GM19372 (cell line): ENCODE measurements around the gene FGF3.

Experiments
- ATAC-seq: cut with Tn5 transposase; IDR thresholded peaks from one replicate; pipeline ENCODE4 v1.9.1; 2021; ENCODE audit warnings: mild to moderate bottlenecking, low read depth, moderate library complexity; ENCODE audit not compliant: unreplicated experiment

FGF3 gene

DNA sequence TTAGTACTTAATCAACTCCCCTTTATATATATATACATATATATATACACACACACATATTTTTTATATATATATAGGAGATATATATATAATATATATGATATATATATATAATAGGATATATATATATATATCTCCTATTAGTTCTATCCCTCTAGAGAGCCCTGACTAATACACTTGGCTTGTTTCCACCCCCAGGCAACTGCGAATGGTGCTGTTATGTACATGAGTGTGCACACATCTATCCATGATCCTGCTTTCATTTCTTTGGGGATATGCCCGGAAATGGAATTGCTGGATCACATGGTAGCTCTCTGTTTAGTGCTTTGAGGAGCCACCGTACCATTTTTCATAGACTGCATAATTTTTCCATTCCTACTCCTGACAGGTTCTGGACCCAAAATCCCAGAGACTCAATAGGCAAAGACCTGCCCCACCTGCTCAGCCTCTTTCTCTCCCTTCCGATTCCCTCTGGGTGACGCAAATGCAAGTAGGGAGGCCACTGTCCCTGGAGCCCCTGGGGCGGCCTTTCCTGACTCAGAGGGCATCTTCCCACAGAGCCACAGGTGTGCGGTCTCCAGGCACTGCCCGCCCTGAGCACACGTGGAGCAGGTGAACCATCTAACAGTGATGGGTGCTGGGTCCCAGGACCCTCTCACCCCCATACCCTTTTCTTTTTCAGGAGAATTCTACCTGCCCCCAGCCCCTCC, 12.0 kb downstream of the FGF3 start:
- ATAC-seq = no peak

DNA sequence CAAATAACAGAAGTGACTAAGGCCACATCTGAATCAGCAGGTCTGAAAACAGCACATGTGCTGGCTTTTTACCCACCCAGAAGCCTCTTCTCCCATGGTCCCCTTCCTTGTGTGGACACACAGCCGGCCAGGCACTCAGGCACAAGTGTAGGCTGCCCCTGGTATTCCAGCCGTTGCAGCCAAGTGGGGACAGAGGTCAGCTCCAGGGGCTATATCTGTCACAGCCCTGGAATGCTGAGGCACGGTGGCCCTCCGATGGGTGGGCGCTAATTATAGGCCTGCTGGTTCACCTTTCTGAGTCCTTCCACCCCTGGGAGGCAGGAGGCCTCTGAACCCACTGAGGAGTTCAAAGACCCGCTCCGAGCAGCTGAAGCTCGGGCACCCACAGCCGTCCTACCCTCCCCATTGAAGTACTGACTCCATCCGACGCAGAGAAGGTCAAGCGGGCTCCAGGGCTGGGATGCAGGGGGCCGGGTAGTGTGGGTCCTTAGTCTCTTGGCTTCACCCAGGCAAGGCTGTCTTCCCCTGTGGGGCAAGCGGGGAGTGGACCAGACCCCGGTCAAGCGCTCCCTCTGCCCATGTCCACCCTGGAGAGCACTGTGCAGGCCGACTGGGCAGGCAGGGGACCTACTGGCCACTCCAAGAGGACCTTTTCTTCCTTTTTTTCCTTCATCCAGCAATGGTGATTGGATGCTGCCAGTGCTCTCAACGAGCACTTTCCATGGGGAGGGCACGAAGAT, 14.3 kb downstream of the FGF3 start:
- no peak for ATAC-seq

DNA sequence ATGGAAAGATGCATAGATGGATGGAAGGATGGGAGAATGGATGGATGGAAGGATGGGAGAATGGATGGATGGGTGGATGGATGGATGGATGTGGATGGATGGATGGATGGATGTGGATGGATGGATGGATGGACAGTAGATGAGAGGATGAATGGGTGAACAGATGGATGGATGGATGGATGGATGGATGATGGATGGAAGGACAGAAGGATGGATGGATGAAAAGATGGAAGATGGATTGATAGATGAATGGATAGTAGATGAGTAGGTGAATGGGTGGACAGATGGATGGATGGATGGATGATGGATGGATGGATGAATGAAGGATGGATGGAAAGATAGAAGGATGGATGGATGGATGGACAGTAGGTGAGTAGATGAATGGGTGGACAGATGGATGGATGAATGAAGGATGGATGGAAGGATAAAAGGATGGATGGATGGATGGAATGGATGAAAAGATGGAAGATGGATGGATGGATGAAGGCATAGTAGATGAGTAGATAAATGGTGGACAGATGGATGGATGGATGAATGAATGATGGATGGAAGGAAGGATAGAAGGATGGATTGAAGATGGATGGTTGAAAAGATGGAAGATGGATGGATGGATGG, 15.5 kb downstream of the FGF3 start:
- ATAC-seq = no peak

DNA sequence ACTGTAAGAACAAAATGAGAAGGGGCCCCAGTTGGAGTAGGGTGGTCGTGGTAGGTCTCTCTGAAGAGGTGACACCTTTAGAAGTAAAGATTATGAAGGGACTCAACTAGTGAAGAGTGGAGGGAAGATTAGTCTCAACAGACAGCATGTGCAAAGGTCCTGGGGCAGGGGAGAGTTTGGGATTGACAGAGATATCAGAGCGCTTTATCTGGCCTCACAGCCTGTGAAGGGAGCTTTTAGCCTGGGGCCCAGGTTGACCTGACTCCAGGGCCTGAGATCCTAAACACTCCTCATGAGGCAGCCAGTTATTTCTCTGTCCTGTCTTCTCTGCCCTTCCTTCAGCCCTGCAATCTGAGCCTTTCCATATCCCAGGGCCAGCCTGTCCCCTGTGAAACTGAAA, 16.2 kb downstream of the FGF3 start:
- ATAC-seq = no peak

DNA sequence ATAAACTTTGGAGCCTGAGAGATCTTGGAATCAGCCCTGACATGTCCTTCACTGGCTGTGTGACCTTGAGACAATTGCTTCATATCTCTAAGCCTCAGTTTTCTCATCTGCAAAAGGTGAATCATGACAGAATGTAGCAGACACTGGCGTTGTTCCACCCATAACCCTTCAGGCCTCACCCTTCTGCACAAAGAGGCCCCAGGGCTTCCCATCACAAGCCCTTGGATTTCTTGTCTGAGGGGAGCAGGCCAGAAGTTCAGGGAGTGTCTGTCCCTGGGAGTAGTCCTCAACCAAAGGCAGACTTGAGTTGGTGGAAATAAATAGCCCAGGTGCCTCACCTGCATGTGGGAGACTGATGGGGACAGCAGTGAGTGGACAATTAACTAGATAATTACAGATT, 16.6 kb downstream of the FGF3 start:
- no peak for ATAC-seq

DNA sequence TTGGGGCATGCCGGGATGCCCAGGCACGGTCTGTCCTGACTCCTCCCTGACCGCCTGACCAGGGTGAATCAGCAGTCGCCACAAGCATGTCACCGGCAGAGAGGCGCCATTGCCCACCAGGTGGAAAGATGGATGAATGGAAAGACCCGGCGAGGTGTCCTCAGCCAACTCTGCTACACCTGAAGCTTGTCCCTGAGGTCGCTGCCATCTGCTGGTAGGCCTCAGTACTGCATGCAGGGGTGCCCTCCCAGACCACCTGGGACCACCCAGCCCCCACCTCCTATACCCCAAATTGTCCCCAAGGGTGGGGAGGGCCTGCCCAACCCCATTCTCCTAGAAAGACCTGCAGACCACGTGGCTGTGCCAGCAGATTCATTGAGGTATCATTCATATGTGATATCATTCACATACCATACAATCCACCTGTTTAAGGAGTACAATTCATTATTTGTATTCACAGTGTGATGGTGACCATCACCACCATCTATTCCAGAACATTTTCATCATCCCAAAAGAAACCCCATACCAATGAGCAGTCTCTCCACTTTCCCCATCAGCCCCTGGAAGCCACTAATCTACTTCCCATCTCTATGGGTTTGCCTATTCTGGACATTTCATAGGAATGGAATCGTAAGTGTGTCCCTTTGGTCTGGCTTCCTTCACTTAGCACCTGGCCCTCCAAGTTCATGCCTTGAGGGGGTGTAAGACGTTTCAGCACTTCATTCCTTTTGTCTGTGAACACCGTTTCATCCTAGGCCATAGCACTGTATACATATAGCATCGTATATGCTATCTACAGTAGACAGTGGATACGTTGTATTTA, 17.5 kb downstream of the FGF3 start:
- ATAC-seq = no peak

DNA sequence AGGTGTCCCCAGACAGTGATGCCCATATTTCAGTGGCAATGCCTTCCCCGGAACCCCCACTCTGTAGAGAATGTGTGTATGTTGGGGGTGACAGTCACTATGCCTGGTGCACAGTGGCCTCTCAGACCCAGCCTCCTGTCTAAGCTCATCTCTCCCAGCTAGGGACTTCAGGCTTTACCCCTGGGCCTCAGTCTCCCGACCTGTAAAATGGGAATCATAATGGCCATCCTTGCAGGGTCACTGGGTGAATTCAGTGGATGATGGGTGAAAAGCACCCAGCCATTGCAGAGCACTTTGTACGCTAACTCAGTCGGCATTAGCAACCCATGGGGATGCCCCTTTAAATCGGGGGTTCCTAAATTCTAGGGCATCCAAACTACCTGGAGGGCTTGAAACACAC, 18.9 kb downstream of the FGF3 start:
- no peak for ATAC-seq

DNA sequence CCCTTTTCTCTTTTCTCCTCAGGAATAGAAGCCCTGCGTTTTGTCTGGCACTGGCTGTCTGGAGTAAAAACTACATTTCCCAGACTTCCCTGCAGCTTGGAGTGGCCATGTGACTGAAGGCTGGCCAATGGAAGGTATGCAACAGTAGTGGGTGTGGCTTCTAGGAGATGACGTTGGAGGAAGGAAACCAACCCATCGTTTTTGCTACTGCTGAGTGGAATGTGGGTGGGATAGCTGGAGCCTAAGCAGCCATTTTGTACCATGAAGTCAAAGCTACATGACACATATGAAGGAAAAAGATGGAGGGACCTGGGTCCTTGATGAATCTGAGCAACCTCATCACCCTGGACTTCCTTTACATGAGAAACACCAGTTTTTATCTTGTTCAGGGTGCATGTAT, 19.6 kb downstream of the FGF3 start:
- ATAC-seq = no peak

DNA sequence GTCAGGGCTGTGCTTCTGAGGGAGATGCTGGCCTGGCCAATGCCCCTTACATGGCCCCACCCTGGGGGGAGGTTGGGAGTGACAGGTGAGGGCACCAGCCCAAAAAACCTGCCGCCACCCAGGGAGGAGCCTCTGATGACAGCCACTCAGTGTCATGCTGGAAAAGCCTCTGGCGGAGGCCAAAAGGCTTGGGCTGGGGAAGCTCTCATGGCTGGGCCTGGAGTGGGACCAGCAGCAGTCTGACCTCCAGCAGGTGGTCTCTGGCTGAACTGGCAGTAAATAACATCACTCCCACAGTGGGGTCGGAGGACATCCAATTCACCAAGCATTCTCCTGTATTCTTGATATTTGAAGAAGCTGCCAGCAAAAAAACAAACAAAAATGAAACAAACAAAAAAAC, 20.1 kb downstream of the FGF3 start:
- ATAC-seq = no peak

DNA sequence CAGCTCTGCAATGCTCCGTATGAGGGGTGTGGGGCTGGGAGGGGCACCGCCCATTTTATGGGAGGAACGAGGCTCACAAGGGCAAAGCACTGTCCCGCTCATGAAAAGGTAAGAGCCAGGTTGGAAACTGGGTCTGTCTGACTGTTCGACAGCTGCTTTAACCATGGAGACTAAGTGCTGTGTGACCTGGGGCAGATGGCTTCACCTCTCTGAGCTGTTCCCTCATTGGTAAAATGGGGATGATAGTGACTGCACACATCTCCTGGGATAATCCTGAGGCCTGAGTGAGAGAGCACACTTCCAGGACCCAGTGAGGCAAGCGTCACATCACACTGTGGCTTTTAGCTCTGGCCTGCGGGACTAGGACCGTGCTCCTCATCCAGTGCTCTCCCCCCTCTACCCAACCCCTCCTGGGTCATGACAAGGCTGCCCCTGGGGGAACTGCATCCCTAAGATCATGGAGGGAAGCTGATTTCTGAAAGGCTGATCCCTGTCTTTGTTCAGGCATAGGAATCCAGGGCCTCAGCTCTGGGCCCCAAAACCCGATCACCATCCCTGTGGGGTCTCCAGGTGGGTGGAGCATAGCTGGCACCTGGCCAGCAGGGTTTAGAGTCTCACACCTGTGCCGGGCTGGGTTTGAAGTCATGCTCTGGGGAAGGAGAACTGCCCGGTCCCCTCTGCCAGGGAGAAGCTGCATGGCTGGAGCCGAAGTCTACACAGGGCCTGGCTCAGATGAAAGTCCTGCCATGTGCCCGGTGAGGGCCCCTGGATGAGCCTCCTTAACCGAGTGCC, 21.3 kb downstream of the FGF3 start:
- no peak for ATAC-seq

DNA sequence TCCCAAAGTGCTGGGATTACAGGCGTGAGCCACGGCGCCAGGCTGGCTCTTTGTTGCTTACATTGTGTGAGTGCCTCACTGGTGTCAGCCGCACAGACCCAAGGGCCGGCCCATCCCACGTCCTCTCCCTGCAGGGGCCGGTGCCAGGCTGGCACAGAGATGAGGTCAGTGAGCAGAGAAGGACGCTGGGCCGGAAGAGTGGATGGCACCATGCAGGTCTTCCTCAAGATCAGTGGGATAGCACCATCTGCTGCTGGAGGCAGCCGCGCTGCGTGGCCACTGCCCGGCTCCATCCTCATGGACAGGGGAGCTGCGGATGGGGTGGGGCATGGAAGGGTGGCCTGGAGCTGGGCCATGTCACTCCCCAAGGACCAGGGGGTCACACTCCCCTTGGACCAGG, 22.1 kb downstream of the FGF3 start:
- no peak for ATAC-seq

DNA sequence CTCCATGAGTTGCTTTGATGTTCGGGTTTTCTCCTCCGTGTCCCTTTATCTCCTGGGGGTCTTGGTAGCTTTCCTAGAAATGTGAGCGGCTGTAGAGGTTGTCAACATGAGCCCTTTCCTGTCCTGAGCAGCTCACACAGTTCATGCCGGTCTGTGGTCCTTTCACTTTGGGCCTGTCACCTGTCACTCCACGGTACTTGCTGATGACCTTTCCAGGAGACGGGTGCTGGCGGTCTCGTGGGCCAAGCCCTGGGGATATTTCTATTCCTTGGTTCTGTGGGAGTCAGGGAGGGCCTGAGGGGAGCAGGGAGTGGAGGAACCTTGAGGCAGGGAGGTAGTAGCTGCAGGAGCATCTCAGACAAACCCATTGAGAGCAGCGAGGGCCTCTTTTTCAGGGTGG, 23.2 kb downstream of the FGF3 start:
- no peak for ATAC-seq

DNA sequence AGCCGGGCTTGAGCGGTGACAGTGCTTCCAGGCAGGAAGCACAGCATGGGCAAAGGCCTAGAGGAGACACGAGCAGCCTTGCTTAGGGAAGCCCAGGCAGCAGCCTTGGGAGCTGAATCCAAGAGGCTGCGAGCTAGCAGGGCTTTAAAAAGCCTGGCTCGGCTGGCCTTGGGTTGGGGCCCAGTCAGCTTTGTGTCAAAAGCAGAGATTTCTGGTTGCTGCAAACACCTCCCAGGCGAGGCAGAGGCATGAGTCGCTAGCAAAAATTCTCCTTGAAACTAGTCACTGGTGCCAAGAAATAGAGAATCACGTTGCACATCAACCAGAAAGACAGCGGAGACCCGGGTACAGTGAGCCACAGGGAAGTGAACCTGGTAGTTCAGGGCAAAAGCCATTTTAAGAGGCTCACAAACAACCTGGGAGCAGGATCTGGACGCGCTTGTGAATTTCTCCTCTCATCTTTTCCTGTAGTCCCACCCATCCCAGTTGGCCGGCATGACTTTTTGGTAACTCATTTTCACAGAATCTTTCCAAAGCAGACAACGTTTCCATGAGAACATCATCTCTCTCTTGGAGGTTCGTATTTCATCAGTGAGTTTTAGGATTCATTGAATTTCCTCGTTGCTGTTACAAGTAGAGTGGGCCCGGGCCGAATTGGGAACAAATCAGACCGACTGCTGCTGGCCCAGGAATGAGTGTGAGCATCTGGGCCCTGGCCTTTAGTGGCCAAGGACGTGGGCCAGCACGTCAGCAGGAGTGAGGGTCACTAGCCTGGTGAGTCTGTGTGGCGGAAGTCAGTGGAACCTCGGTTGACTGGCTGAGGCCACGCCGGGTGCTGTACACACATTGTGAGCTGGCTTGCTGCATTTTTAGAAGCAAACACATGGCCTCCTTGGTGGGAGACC, 27.7 kb downstream of the FGF3 start:
- no peak for ATAC-seq

DNA sequence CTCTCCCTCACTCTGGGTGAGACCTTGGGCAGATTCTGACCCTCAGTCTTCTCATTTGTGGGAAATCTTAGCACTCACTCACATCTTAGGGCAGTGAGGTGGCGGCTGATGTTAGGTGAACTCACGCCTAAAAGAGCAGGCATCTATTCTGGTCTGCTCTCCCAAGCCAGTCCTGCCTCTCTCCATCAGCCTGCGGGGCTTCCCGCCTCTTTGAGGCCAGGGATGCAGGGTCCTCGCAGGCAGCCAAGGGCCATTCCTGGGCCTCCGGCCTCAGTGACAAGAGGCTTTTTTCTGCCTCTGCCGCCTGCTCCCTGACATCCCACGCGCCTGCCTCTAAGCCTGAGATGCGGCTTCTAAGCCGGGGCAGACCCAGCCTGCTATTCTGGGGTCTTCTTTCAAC, 30.3 kb downstream of the FGF3 start:
- ATAC-seq = no peak

DNA sequence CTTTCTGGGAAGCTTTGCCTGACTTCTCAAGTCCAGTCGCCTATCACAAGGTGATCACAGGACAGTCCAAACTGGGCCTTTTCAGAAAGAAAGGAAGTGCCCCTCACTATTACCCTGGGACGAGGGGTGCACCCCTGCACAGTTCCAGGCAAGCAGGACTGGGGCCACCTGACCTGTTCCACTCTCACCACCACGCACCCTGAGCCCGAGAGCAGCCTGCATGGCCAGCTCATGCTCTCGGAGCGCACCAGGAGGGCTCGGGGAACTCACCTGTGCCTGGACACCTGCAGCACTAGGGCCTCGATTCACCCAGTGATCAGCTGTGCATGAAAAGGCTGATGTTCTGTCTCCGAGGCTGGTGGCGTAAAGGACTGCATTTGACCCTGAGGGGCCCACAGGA, 31.3 kb downstream of the FGF3 start:
- ATAC-seq = no peak

DNA sequence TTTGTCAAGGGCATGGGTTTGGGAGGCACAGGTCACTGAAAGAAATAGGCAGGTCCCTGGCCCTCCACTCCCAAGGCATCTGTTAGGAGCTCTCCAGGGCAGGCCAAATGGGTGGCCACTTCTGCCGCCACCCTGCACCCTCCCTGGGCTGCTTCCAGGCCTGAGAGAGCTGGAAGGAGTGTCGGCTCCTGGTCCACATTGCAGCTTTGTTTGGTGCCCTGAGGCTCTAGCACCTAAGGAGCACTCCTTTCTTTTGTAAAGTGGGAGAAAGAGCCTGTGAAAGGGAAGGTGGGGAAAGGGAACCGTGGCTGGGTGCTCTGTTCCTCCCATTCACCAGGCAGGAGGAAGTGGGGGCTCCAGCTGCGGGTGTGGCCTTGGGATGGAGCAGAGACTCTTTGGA, 31.8 kb downstream of the FGF3 start:
- ATAC-seq = no peak

DNA sequence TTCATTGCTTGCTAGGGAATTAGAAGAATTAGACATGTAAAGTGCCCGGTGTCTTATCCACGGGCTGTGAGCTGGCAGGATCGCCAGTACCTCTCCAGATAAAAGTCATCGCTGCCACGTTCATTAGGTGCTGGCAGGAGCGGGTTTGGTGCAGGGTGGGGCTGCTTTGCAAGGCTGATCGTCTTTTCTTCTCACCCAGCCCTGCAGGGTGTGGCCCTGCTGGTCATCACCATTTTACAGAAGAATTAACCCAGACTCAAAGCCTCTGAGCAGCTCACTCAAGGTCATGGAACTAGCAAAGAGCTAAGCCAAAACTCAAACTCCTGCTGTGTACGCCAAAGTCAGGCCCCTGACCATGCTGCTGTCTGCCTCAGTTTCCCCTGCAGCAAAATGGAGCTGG, 38.0 kb downstream of the FGF3 start:
- no peak for ATAC-seq

DNA sequence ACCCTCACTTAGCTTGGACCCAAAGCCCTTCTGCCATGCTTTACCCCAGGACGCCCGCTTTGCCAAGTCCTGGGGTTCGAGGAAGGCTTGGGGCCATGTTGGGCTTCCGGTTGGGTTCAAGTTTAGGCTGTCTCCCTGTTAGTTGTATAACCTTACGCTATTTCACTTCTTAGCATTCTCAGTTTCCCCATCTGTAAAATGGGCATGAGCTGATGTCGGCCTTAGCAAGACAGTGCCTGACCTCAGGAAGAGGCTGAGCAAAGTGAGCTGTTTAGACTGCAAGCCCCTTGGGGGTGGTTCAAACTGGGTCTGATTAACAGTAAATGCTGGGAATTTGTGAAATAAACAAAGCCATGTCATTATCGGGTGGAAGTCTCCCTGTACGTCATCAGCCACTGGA, 40.8 kb downstream of the FGF3 start:
- no peak for ATAC-seq

DNA sequence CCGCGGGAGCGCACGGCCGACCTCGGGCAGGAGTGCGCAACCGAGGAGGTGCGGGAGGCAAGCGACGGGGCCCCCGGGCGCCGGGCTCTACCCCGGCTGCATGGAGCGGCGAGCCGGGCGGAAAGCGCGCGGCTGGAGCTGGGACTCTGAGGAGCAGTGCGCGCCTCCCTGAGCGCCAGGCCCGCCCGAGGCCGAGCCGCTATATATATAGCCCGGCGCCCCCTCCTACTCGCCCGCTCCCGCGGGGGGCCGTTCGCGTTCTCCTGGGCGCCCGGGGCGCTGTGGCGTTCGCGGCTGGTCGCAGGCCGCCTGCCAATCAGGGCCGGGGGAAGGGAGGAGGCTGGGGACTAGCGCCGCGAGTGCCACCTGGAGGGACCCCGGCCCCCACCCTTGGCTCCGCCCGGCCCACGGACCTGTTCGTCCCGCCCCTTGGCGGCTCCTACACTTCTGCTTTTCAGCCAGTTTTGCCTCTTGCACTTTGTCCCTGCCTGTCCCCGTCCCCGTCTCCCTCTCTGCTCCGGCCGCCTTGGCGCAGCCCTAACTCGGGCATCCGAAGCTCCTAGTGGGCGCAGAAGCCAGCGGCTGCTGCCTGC, 44.0 kb downstream of the FGF3 start, which contains the start of gene FGF4:
TSS of gene FGF4 (minus strand) at position 179 of the 593 bp plus-strand sequence. CDS start 257 bp downstream, outside the sequence.
- no peak for ATAC-seq
